ENCODE results near the gene AFG1L.

DNA sequence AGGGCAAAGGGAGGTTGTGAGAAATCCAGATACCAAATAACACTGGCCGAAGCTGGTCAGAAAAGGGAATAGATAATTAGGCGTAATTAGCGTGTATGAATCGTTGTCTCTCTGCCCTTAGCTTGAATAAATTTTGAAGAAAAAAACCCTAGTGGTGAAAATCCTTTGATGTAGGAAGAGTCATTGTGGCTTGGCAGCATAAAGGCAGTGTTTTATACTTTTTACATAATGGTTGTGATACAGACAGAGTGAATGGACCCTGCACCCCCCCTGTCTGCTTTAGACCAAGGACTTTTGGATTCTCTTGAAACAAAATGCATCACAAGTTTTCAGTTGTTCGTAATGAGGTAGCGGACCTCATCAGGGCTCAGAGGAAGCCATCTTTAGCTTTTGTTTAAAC lies 126.5 kb downstream of the AFG1L start:
- TF ChIP-seq EZH2 (IDR thresholded peaks at IDR 0.05) (no peak), POLR2AphosphoS5 (IDR thresholded peaks at IDR 0.05; ENCODE audit: borderline replicate concordance, low read depth, low read length) (no peak), FOXP2 (optimal IDR thresholded peaks at IDR 0.05; ENCODE audit: control extremely low read depth, extremely low read length, insufficient read depth) (no peak)
